Cardiac fibroblast (primary cell): ENCODE data around the gene BRSK1.
A peak's percentile ranks its signal among the peaks of the same experiment; 100 is the strongest.

Experiments
- DNase-seq, 2 donors: peaks; one replicate each; pipeline versions ENCODE4 v3.0.0 to v3.0.0-alpha.2; 2010; ENCODE audit warnings: low read depth in 2 of 2
- H3K4me3 ChIP-seq, 2 donors: replicated peaks in 1 of 2; 1 replicate in 1 of 2; 2 replicates in 1 of 2; pipeline ENCODE4 v1.5.1; 2011; ENCODE audit warnings: low read depth in 2 of 2, low read length in 2 of 2, mild to moderate bottlenecking in 2 of 2, moderate library complexity in 1 of 2
- CTCF ChIP-seq: IDR thresholded peaks from one replicate; pipeline ENCODE4 v1.5.1; 2011; ENCODE audit warnings: low read depth, mild to moderate bottlenecking, low read length, inconsistent platforms

The BRSK1 gene

GRCh38 chr19:55254625-55254977, 29.2 kb upstream of the BRSK1 start:
- no peak overlapping the region for H3K4me3 ChIP-seq
- no peak for TF ChIP-seq CTCF
- no peak for DNase-seq

GRCh38 chr19:55255618-55256423, 28.0 kb upstream of the BRSK1 start:
- no peak for TF ChIP-seq CTCF
- DNase-seq, result peak in 1 of 2 donors; percentile 46
- H3K4me3 ChIP-seq, result no peak overlapping the region

- TF ChIP-seq CTCF, result no peak
- DNase-seq, result no peak
- H3K4me3 ChIP-seq, result peak overlapping the region; percentile 81 to 91
These were observed 27.0 kb upstream of the BRSK1 start for GRCh38 chr19:55256562-55257460.

GRCh38 chr19:55257461-55258420, 26.1 kb upstream of the BRSK1 start:
- H3K4me3 ChIP-seq, result peak overlapping the region; percentile 81 to 91
- peak in 1 of 2 donors; percentile 21 for DNase-seq
- no peak for TF ChIP-seq CTCF

GRCh38 chr19:55258476-55258827, 25.3 kb upstream of the BRSK1 start:
- H3K4me3 ChIP-seq, result peak overlapping the region; percentile 81 to 91
- no peak for TF ChIP-seq CTCF
- no peak for DNase-seq

GRCh38 chr19:55258828-55259539, 24.8 kb upstream of the BRSK1 start, which contains the start of gene PPP6R1:
Gene PPP6R1, minus strand, starts transcription at chr19:55259017. Its CDS starts 11,914 bp downstream, at chr19:55247103.
- H3K4me3 ChIP-seq, result peak within 1 kb of the TSS; percentile 81 to 91
- TF ChIP-seq CTCF, result no peak
- DNase-seq, result peak; percentile 100
